HG02884 (cell line): ENCODE results near the gene DAND5.

Experiments used
- ATAC-seq: cut with Tn5 transposase; IDR thresholded peaks from one replicate; pipeline ENCODE4 v1.9.1; 2021; ENCODE audit warnings: mild to moderate bottlenecking, moderate library complexity; ENCODE audit not compliant: unreplicated experiment

The DAND5 gene

GRCh38 chr19:12969292-12969988 lies at the start of gene DAND5:
DAND5 (plus strand) TSS chr19:12969576; CDS start chr19:12969661, 85 bp downstream.
- ATAC-seq = no peak

GRCh38 chr19:12921047-12921446 lies 48.3 kb upstream of the DAND5 start:
- ATAC-seq = no peak

- ATAC-seq = no peak
Measured at GRCh38 chr19:12922959-12923358, 46.4 kb upstream of the DAND5 start.

- ATAC-seq = no peak
Measured at GRCh38 chr19:12924621-12925310, 44.6 kb upstream of the DAND5 start.

DNA sequence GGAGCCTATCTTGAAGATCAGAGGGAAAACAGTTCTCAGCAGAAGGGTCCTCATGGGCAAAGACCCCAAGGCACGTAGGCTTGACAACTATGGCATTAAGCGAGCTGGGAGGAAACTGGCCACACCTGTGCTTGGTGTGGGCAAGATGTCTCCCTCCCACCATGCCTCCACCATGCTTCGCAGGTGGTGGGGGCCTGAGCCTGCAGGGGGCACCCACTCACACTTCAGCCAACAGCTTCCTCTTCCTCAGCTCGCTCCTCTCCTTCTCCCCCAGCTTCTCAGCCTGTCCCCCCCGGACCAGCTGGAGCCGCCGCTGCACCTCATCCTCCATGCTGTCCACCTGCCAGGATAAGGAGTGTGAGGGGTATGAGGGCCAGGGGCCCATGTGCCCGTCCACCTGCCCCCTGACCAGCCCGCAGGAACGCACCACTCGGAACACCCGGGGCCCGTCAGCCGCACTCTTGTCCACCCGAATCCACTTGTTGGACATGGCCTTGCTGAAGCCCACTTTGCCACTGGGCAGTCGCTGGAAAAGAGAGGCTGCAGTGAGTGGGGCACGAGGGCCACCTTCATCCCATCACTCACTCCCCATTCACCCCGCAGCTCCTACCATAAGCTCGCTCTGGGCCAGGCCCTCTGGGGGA lies 39.3 kb upstream of the DAND5 start:
- ATAC-seq = no peak

GRCh38 chr19:12932392-12933286 lies 36.7 kb upstream of the DAND5 start:
- no peak for ATAC-seq

DNA sequence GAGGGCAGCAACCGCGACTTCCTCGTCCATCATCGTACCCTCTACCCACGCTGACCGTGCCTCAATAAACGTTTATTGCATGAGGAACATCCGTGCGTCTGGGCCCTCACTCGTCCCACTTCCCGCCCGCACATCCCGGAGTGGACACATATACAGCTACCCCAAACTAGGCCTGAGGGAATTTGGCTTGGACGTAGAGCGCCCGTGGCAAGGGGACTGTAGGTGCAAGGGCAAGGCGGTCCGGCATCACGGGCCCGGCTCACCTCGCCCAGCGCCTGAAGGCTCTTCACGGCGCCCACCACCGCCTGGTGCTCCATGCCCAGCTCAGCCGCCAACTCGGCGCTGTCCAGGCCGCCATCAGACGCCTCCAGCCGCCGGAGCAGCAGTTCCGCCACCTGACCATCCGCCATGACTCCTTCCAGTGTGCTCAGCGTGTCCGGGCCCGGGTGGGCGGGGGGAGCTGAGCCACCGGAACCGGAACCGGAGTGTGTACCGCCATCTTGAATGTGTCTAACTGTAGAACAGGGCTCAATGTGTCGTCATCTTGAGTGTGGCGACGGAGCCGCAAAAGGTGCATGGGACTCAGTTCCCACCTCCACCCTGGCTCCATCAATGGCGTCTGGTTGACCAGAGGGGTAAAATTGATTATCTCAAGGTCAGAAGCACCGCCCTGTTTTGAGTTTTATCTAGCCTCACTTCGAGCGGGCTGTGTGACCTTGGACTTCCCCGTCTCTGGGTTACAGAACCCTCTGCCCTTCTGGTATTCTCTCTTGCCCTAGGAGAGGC lies 35.9 kb upstream of the DAND5 start, which contains the start of gene FARSA:
FARSA (minus strand) TSS at position 425 of the 786 bp plus-strand sequence; CDS start at position 410, 15 bp downstream.
- ATAC-seq = no peak

DNA sequence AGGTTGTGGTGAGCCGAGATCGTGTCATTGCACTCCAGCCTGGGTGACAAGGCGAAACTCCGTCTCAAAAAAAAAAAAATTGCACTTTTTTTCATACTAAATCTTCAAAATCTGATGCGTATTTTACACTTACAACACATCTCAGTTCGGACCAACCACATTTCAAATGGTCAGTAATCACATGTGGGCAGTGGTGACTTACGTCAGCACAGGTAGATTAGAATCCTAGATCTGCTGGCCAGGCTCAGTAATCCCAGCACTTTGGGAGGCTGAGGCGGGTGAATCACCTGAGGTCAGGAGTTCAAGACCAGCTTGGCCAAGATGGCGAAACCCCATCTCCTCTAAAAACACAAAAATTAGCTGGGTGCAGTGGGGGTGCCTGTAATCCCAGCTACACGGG lies 34.3 kb upstream of the DAND5 start:
- no peak for ATAC-seq

DNA sequence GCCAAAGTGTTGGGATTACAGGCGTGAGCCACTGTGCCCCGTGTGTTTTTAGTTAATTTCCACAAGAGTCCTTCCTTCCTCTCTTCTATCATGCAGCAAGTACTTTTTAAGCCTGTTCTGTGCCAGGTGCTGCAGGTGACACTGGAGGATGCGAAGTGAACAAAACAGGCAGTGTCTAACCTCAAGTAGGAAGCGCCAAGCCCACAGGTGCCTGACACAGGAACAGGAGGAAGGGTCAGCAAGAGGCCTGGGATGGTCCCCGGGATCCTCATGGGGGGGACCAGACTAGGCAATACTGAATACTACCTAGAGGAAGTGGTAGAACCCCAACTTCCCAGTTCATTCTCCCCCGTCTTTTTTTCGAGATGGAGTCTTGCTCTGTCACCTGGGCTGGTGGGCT lies 32.8 kb upstream of the DAND5 start:
- no peak for ATAC-seq

DNA sequence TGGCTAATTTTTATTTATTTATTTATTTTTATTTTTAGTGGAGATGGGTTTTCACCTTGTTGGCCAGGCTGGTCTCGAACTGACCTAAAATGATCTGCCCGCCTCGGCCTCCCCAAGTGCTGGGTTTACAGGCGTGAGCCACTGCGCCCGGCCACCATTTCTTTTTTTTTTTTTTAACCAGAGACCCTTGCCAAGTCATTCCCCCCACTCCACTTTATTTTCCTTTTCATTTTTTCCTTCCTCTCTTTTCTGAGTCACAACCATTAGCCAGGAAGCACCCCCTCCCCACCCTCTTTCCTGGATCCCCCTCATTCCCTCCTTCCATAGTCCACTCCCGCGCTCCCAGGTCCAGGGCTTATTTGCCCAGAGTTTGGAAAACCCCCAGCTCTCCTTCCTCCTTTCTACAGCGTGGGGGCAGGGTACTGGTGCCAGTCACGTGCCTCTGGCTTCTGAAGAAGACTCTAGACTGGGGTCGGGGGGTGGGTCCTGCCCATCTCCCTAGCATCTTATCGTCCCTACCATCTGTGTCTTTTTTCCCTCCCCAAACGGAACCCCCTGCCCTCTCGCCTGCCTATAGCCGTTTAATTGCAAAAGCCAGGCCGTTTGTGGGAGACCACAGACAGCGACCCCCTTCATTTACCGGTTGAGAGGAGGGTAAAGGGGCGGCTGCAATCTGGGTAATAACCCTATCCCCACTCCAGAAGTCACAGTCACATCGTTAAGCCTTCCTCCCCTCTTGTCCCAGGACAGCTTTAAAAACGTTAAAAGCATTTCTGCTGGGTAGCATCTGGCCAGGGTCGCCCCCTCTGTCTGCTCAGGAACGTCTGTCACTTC lies 32.1 kb upstream of the DAND5 start:
- no peak for ATAC-seq

GRCh38 chr19:12937927-12938778 lies 31.2 kb upstream of the DAND5 start, which contains the start of gene CALR:
CALR (plus strand) TSS chr19:12938609; CDS start chr19:12938680, 71 bp downstream.
- peak; percentile 83 for ATAC-seq

- ATAC-seq = no peak
Measured at GRCh38 chr19:12938779-12939601, 30.4 kb upstream of the DAND5 start.

DNA sequence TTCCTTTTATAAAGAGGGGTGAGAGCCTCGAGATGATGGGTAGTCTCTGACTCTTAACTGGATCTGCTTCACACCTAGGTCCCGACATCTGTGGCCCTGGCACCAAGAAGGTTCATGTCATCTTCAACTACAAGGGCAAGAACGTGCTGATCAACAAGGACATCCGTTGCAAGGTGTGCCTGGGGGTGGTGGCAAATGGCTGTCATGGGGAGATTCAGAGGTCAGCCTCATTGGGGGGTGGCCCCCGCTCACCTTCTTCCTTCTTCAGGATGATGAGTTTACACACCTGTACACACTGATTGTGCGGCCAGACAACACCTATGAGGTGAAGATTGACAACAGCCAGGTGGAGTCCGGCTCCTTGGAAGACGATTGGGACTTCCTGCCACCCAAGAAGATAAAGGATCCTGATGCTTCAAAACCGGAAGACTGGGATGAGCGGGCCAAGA lies 29.4 kb upstream of the DAND5 start:
- no peak for ATAC-seq

DNA sequence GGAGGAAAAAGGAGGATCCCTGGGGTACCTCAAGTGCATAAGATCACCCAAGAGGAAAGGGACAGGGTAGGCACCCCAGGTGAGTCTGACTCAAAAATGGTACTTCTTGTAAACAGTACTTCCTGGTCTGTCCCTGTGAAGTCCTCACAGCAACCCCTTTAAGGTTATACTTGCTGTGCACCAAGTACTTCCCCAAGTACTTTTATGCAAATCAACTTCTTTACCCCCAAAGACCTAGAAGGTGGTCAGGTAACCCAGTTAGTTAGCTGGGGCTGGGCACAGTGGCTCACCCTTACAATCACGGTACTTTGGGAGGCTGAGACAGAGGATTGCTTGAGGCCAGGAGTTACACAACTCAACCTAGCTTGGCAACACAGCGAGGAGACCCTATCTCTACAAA lies 28.5 kb upstream of the DAND5 start:
- no peak for ATAC-seq

GRCh38 chr19:12943437-12944044 lies 25.8 kb upstream of the DAND5 start:
- ATAC-seq = no peak

- no peak for ATAC-seq
Measured at GRCh38 chr19:12944104-12944674, 25.2 kb upstream of the DAND5 start.
